Effector memory CD4-positive, alpha-beta T cell (primary cell): ENCODE results near the gene GIGYF1.
"Not testable (repeated sequence)": the region's sequence is repeated elsewhere in the genome, so short reads cannot be mapped to it uniquely, and the experiment has no call there.

Experiments used
- DNase-seq, 3 donors: peaks; one replicate each; pipeline ENCODE4 v3.0.0-alpha.2; 2020
- H3K27ac ChIP-seq: 2 replicates; pipeline ENCODE4 v1.7.0; 2013; ENCODE audit warnings: mild to moderate bottlenecking, low read length, moderate library complexity; ENCODE audit not compliant: insufficient read depth, poor library complexity, severe bottlenecking
- H3K27me3 ChIP-seq: replicated peaks from 2 replicates; pipeline ENCODE4 v1.7.0; 2013; ENCODE audit warnings: mild to moderate bottlenecking, low read length; ENCODE audit not compliant: insufficient read depth, control insufficient read depth, poor library complexity, severe bottlenecking
- H3K36me3 ChIP-seq: 2 replicates; pipeline ENCODE4 v1.7.0; 2013; ENCODE audit warnings: mild to moderate bottlenecking, low read length, moderate library complexity; ENCODE audit not compliant: control insufficient read depth, insufficient read depth
- H3K4me1 ChIP-seq: 2 replicates; pipeline ENCODE4 v1.7.0; 2013; ENCODE audit warnings: low read length, mild to moderate bottlenecking; ENCODE audit not compliant: control insufficient read depth, insufficient read depth, poor library complexity, severe bottlenecking
- H3K4me3 ChIP-seq: 2 replicates; pipeline ENCODE4 v1.7.0; 2013; ENCODE audit warnings: low read length, low read depth, mild to moderate bottlenecking; ENCODE audit not compliant: insufficient read depth, poor library complexity, severe bottlenecking
- H3K9me3 ChIP-seq: 2 replicates; pipeline ENCODE4 v1.7.0; 2013; ENCODE audit warnings: mild to moderate bottlenecking, low read length, moderate library complexity; ENCODE audit not compliant: control insufficient read depth

GIGYF1 gene

DNA sequence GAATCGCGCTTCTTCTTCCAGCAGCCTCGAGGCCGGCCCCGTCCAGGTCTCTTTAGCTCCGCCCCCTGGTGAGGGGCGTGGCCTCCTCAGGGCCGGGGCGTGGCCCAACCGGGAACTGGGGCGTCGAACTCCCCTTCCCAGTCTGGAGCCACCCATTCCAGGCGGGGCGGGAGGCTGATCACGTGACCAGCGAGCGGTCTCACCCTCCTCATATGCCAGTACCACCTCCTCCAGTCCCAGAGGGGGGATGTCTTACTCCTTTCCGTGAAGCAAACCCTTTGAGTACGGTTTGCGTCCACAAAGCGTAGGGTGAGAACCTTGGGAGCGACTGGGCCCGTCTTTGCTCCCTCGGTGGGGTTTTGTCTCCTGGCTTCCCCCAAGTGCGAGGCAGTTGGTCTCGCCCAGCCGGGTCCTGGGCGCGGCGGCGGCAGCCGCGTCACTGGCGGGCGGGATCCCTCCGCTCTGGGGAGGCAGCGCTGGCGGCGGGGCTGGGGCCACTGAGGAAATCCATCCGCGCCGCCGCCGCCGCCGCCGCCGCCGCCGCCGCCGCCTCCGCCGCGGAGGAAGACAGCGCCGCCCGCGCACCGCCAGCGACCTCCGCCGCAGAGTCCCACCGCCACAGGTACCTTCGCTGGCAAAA lies 20.6 kb downstream of the GIGYF1 start, which contains the start of gene GNB2:
Gene GNB2 (plus strand): TSS at position 439 of the 640 bp plus-strand sequence. CDS start 2,526 bp downstream, outside the sequence.
- peak; percentile 97 to 98 (median 97) for DNase-seq
- Histone ChIP-seq H3K27me3 (no peaks in the 10 kb centered on the region), H3K4me3 (peak within 1 kb of the TSS; percentile 95), H3K36me3 (peaks cover 20% of the 10 kb centered on the region), H3K9me3 (no peaks in the 10 kb centered on the region), H3K4me1 (peaks cover 7% of the 10 kb centered on the region), H3K27ac (peak within 1 kb of the TSS; percentile 86)

DNA sequence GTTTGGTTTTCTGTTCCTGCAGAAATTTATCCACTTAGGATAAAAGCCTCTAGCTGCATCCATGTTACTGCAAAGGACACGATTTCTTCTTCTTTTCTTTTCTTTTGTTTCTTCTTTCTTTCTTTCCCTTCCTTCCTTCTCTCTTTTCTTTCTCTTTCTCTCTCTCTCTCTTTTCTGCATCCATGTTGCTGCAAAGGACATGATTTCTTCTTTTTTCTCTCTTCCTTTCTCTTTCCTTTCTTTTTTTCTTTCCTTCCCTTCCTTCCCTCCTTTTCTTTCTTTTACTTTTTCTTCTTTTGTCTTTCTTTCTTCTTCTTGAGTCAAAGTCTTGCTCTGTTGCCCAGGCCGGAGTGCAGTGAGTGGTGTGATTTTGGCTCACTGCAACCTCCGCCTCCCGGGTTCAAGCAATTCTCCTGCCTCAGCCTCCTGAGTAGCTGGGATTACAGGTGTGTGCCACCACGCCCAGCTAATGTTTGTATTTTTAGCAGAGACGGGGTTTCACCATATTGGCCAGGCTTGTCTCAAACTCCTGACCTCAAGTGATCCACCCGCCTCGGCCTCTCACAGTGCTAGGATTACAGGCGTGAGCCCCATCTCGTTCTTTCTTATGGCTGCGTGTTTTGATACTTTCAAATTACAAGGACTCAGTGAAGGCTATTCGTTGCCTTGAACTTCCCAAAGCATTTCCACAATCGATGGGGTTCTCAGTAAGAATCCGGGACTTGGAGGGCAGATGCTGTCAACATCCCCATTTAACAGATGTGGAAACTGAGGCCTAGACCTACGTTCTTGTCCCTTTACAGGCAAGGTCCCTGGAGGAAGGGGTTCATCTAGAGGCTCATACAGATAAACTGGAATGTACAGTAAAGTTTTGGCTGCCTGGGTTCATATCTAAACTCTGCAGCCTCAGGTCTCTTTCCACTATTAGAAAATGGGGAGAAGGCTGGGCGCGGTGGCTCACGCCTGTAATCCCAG lies 22.4 kb downstream of the GIGYF1 start:
- H3K4me1 ChIP-seq = peaks cover 7% of the 10 kb centered on the region
- no peaks in the 10 kb centered on the region for H3K9me3 ChIP-seq
- H3K36me3 ChIP-seq = peaks cover 4% of the 10 kb centered on the region
- no peak overlapping the region for H3K4me3 ChIP-seq
- no peaks in the 10 kb centered on the region for H3K27me3 ChIP-seq
- DNase-seq = no peak
- H3K27ac ChIP-seq = no peak overlapping the region

DNA sequence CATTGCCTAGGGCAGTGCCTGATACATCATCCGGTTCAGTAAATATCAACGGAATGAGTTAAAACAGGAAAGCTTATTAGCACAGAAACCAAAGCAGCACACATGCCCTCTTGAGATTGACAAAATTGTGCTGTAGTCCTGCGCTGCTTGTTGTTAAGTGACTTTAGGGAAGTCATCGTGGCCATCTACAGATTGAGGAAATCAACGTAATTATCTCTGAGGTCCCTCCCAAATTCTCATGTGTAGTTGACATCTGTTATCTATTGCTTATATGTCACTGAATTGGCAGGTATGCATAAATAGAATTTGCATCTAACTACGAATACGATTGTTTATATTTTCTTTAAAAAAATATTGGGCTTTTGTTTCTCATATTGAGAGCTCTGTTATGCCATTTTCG lies 24.0 kb downstream of the GIGYF1 start:
- Histone ChIP-seq H3K4me3 (no peak overlapping the region), H3K27ac (no peak overlapping the region), H3K9me3 (no peaks in the 10 kb centered on the region), H3K27me3 (no peaks in the 10 kb centered on the region), H3K4me1 (peaks cover 4% of the 10 kb centered on the region), H3K36me3 (no peaks in the 10 kb centered on the region)
- no peak for DNase-seq

DNA sequence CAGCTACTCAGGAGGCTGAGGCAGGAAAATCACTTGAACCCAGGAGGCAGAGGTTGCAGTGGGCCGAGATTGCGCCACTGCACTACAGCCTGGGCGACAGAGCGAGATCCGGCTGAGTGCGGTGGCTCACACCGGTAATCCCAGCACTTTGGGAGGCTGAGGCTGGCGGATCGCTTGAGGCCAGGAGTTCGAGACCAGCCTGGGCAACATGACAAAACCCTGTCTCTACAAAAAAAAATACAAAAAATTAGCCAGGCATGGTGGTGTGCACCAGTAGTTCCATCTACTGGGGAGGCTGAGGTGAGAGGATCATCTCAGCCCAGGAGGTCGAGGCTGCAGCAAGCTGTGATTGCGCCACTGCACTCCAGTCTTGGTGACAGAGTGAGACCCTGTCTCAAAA lies 24.9 kb downstream of the GIGYF1 start:
- H3K4me1 ChIP-seq, H3K4me3 ChIP-seq, H3K27me3 ChIP-seq, H3K9me3 ChIP-seq, DNase-seq, H3K27ac ChIP-seq, H3K36me3 ChIP-seq: not testable (repeated sequence)

DNA sequence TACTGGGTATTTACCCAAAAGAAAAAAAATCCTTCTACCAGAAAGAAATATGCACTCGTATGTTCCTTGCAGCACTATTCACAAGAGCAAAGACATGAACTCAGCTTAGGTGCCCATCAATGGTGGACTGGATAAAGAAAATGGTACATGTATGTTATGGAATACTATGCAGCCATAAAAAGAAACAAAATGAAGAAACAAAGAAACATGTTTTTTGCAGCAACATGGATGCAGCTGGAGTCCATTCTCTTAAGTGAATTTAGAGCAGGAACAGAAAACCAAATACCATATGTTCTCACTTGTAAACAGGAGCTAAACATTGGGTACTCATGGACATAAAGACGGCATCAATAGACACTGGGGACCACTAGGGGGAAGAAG lies 26.0 kb downstream of the GIGYF1 start:
- Histone ChIP-seq H3K27ac (no peak overlapping the region), H3K27me3 (no peaks in the 10 kb centered on the region), H3K9me3 (no peaks in the 10 kb centered on the region), H3K36me3 (no peaks in the 10 kb centered on the region), H3K4me1 (peaks cover 1% of the 10 kb centered on the region), H3K4me3 (no peak overlapping the region)
- DNase-seq = no peak

DNA sequence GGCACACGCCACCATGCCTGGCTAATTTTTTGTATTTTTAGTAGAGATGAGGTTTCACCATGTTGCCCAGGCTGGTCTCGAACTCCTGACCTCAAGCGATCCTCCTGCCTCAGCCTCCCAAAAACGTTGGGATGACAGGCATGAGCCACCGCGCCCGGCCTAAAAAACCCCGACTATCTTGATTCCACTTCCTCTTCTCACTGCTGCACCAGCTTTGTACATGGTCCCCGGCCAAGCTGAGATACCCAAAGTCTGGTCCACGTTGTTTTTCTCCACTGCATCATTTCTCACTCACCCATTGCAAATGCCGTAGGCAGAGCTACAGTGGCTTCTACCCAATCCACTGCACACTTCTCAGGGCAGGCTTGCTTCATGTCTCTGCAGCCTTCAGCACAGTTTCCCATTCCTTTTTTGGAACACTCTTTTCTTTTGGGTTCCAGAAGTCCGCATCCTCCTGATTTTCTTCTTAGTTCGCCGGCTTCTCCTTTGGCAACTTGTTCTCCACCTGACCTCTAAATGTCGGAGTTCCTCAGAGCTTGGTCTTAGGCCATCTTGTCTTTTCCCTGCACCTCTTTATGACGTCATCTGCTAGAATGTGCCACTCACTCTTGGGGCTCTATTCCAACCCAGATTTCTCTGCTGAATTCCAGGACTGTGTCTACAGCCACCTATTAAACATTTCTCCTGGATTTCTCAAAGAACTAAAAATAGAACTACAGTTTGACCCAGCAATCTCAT lies 26.6 kb downstream of the GIGYF1 start:
- Histone ChIP-seq H3K27ac (no peak overlapping the region), H3K4me1 (no peaks in the 10 kb centered on the region), H3K4me3 (no peak overlapping the region), H3K27me3 (no peaks in the 10 kb centered on the region), H3K9me3 (no peaks in the 10 kb centered on the region), H3K36me3 (no peaks in the 10 kb centered on the region)
- DNase-seq = no peak

DNA sequence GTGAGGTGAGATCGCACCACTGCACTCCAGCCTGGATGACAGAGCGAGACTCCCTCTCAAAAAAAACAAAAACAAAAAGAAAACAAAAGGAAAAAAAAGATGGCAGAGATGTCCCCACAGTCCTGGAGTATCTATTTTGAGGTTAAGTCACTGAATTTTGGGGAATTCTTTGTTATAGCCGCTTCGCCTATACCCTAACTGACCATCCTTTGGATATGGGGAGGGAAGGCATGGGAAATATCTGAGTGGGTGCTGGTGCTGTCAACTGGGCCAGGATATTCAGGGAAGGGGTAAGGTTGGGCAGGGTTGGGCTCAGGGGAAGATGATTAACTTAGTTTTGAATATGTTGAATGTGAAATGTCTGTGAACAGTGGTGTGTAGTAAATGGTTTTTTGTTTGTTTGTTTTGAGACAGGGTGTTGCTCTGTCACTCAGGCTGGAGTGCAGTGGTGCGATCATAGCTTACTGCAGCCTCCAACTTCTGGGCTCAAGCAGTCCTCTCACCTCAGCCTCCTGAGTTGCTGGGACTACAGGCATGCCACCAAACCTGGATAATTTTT lies 28.8 kb downstream of the GIGYF1 start:
- Histone ChIP-seq H3K4me1 (no peaks in the 10 kb centered on the region), H3K27me3 (no peaks in the 10 kb centered on the region), H3K36me3 (no peaks in the 10 kb centered on the region), H3K4me3 (no peak overlapping the region), H3K27ac (no peak overlapping the region), H3K9me3 (no peaks in the 10 kb centered on the region)
- no peak for DNase-seq

DNA sequence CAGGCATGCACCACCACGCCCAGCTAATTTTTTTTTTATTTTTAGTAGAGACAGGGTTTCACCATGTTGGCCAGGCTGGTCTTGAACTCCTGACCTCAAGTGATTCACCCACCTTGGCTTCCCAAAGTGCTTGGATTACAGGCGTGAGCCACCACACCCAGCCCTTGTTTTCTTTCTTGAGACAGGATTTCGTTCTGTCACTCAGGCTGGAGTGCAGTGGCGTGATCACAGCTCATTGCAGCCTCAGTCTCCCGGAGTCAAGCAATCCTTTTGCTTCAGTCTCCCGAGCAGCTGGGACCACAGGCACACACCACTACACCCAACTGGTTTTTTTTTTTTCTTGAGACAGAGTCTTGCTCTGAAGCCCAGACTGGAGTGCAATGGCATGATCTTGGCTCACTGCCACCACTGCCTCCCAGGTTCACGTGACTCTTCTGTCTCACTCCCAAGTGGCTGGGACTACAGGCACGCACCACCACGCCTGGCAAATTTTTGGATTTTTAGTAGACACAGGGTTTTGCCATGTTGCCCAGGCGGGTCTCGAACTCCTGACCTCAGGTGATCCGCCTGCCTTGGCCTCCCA lies 31.8 kb downstream of the GIGYF1 start:
- not testable (repeated sequence) for H3K9me3 ChIP-seq, DNase-seq, H3K36me3 ChIP-seq, H3K4me3 ChIP-seq, H3K4me1 ChIP-seq, H3K27me3 ChIP-seq, H3K27ac ChIP-seq

DNA sequence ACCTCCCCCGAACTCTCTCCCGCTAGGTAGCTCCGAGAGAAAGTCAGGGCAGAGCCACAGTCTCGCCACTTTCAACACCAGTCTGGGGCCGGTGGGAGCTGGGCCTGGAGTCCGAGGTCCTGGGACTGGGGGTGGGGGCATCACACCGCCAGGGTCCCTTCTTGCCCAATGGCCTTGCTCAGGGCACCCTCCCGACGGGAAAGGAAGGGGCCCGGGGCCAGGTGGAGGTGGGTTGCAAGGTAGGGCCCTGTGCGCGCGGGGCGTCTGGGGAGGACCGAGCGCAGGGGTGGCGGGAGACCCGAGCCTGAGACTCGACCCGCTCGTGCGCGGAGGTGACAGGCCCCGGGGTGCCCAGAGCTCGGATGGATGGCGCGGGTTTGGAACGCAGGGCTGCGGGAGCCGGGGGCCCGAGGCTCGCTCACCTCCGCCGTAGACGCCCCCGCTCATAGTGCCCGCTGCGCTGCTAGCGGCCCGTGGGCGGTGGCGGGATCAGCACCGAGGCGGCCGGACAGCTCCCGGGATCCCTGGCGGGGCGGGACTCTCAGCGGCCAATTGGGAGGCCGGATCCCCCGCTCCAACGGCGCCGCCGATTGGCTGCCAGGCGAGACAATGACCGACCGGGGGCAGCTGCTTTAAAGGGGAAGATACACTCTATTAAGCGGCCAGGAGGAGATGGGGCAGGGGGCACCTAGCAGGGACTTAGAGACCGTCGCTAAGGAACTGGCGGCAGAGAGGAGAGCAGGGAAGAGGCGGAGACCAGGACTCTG lies 38.0 kb downstream of the GIGYF1 start, which contains the start of gene ACTL6B:
Gene ACTL6B (minus strand): TSS at position 541 of the 767 bp plus-strand sequence. CDS start 94 bp downstream, at position 447.
- peaks cover 6% of the 10 kb centered on the region for H3K4me1 ChIP-seq
- no peak within 1 kb of the TSS for H3K4me3 ChIP-seq
- H3K36me3 ChIP-seq = no peaks in the 10 kb centered on the region
- no peak within 1 kb of the TSS for H3K27ac ChIP-seq
- H3K27me3 ChIP-seq = peaks cover 26% of the 10 kb centered on the region
- no peak for DNase-seq
- no peaks in the 10 kb centered on the region for H3K9me3 ChIP-seq
